ENCODE measurements around the gene METAP1D. TPM values are rescaled to one million over a fixed set of nuclear protein-coding genes. Genes with fewer than 3 reads are reported as not detected.

METAP1D gene
- polyA plus RNA-seq, 1 donor: 11.4 TPM

GRCh38 chr2:172079838-172080640, 80.3 kb downstream of the METAP1D start:
- 85% methylated on average over 2 of the region's 38 CpGs for WGBS (ENCODE audit: insufficient coverage, low lambda C conversion rate)
- Histone ChIP-seq H3K4me1 (ENCODE audit: control insufficient read depth, insufficient read depth, low read length) (peaks cover 10% of the 10 kb centered on the region), H3K4me3 (ENCODE audit: low read length) (no peak overlapping the region), H3K27me3 (ENCODE audit: control insufficient read depth, insufficient read depth, low read length) (peaks cover 80% of the 10 kb centered on the region), H3K27ac (ENCODE audit: low read length) (no peak overlapping the region), H3K9me3 (ENCODE audit: control insufficient read depth, low read depth, low read length) (peaks cover 18% of the 10 kb centered on the region), H3K36me3 (ENCODE audit: control insufficient read depth, insufficient read depth, low read length) (no peaks in the 10 kb centered on the region)
- no peak for DNase-seq

GRCh38 chr2:172080641-172081220, 81.0 kb downstream of the METAP1D start:
- H3K4me1 ChIP-seq (ENCODE audit: control insufficient read depth, insufficient read depth, low read length): peaks cover 13% of the 10 kb centered on the region
- WGBS (ENCODE audit: insufficient coverage, low lambda C conversion rate): no CpG with 5 or more reads among the region's 25 CpGs
- H3K27ac ChIP-seq (ENCODE audit: low read length): no peak overlapping the region
- no peaks in the 10 kb centered on the region for H3K36me3 ChIP-seq (ENCODE audit: control insufficient read depth, insufficient read depth, low read length)
- H3K27me3 ChIP-seq (ENCODE audit: control insufficient read depth, insufficient read depth, low read length): peaks cover 82% of the 10 kb centered on the region
- H3K4me3 ChIP-seq (ENCODE audit: low read length): no peak overlapping the region
- H3K9me3 ChIP-seq (ENCODE audit: control insufficient read depth, low read depth, low read length): peaks cover 20% of the 10 kb centered on the region
- no peak for DNase-seq

- no peak overlapping the region for H3K27ac ChIP-seq (ENCODE audit: low read length)
- DNase-seq: peak in 1 of 2 donors; percentile 21
- H3K4me1 ChIP-seq (ENCODE audit: control insufficient read depth, insufficient read depth, low read length): peaks cover 13% of the 10 kb centered on the region
- no peaks in the 10 kb centered on the region for H3K36me3 ChIP-seq (ENCODE audit: control insufficient read depth, insufficient read depth, low read length)
- H3K9me3 ChIP-seq (ENCODE audit: control insufficient read depth, low read depth, low read length): peaks cover 23% of the 10 kb centered on the region
- peaks cover 88% of the 10 kb centered on the region for H3K27me3 ChIP-seq (ENCODE audit: control insufficient read depth, insufficient read depth, low read length)
- no CpG with 5 or more reads among the region's 36 CpGs for WGBS (ENCODE audit: insufficient coverage, low lambda C conversion rate)
- H3K4me3 ChIP-seq (ENCODE audit: low read length): no peak overlapping the region
Measured at GRCh38 chr2:172081221-172082022, 81.7 kb downstream of the METAP1D start.

- H3K4me3 ChIP-seq (ENCODE audit: low read length): no peak overlapping the region
- H3K36me3 ChIP-seq (ENCODE audit: control insufficient read depth, insufficient read depth, low read length): no peaks in the 10 kb centered on the region
- H3K27ac ChIP-seq (ENCODE audit: low read length): no peak overlapping the region
- WGBS (ENCODE audit: insufficient coverage, low lambda C conversion rate): no CpG with 5 or more reads among the region's 14 CpGs
- H3K4me1 ChIP-seq (ENCODE audit: control insufficient read depth, insufficient read depth, low read length): peaks cover 21% of the 10 kb centered on the region
- peaks cover 97% of the 10 kb centered on the region for H3K27me3 ChIP-seq (ENCODE audit: control insufficient read depth, insufficient read depth, low read length)
- H3K9me3 ChIP-seq (ENCODE audit: control insufficient read depth, low read depth, low read length): peaks cover 27% of the 10 kb centered on the region
- DNase-seq: no peak
Measured at GRCh38 chr2:172082105-172082943, 82.6 kb downstream of the METAP1D start.

- Histone ChIP-seq H3K36me3 (ENCODE audit: control insufficient read depth, insufficient read depth, low read length) (no peaks in the 10 kb centered on the region), H3K9me3 (ENCODE audit: control insufficient read depth, low read depth, low read length) (peaks cover 33% of the 10 kb centered on the region), H3K27ac (ENCODE audit: low read length) (no peak overlapping the region), H3K27me3 (ENCODE audit: control insufficient read depth, insufficient read depth, low read length) (peaks cover 100% of the 10 kb centered on the region), H3K4me3 (ENCODE audit: low read length) (no peak overlapping the region), H3K4me1 (ENCODE audit: control insufficient read depth, insufficient read depth, low read length) (peaks cover 21% of the 10 kb centered on the region)
- no CpG with 5 or more reads among the region's 42 CpGs for WGBS (ENCODE audit: insufficient coverage, low lambda C conversion rate)
- no peak for DNase-seq
Measured at GRCh38 chr2:172082944-172083627, 83.3 kb downstream of the METAP1D start.

GRCh38 chr2:172083628-172084394, 84.1 kb downstream of the METAP1D start:
- DNase-seq: no peak
- Histone ChIP-seq H3K9me3 (ENCODE audit: control insufficient read depth, low read depth, low read length) (peaks cover 36% of the 10 kb centered on the region), H3K4me3 (ENCODE audit: low read length) (no peak overlapping the region), H3K4me1 (ENCODE audit: control insufficient read depth, insufficient read depth, low read length) (peaks cover 21% of the 10 kb centered on the region), H3K36me3 (ENCODE audit: control insufficient read depth, insufficient read depth, low read length) (no peaks in the 10 kb centered on the region), H3K27ac (ENCODE audit: low read length) (no peak overlapping the region), H3K27me3 (ENCODE audit: control insufficient read depth, insufficient read depth, low read length) (peaks cover 100% of the 10 kb centered on the region)
- 0% methylated on average over 2 of the region's 23 CpGs for WGBS (ENCODE audit: insufficient coverage, low lambda C conversion rate)

GRCh38 chr2:172084395-172084644, 84.6 kb downstream of the METAP1D start:
- H3K27ac ChIP-seq (ENCODE audit: low read length): no peak overlapping the region
- no peak overlapping the region for H3K4me3 ChIP-seq (ENCODE audit: low read length)
- H3K9me3 ChIP-seq (ENCODE audit: control insufficient read depth, low read depth, low read length): peaks cover 36% of the 10 kb centered on the region
- no peak for DNase-seq
- peaks cover 100% of the 10 kb centered on the region for H3K27me3 ChIP-seq (ENCODE audit: control insufficient read depth, insufficient read depth, low read length)
- no CpG with 5 or more reads among the region's 17 CpGs for WGBS (ENCODE audit: insufficient coverage, low lambda C conversion rate)
- peaks cover 21% of the 10 kb centered on the region for H3K4me1 ChIP-seq (ENCODE audit: control insufficient read depth, insufficient read depth, low read length)
- no peaks in the 10 kb centered on the region for H3K36me3 ChIP-seq (ENCODE audit: control insufficient read depth, insufficient read depth, low read length)

- H3K9me3 ChIP-seq (ENCODE audit: control insufficient read depth, low read depth, low read length): peaks cover 36% of the 10 kb centered on the region
- H3K27ac ChIP-seq (ENCODE audit: low read length): peak overlapping the region; percentile 35
- peaks cover 21% of the 10 kb centered on the region for H3K4me1 ChIP-seq (ENCODE audit: control insufficient read depth, insufficient read depth, low read length)
- peak overlapping the region; percentile 25 for H3K4me3 ChIP-seq (ENCODE audit: low read length)
- peaks cover 100% of the 10 kb centered on the region for H3K27me3 ChIP-seq (ENCODE audit: control insufficient read depth, insufficient read depth, low read length)
- peak; percentile 59 to 62 for DNase-seq
- no CpG with 5 or more reads among the region's 76 CpGs for WGBS (ENCODE audit: insufficient coverage, low lambda C conversion rate)
- H3K36me3 ChIP-seq (ENCODE audit: control insufficient read depth, insufficient read depth, low read length): no peaks in the 10 kb centered on the region
Measured at GRCh38 chr2:172084645-172085459, 85.1 kb downstream of the METAP1D start.
